ENCODE measurements around the gene MRRF.
"Not testable (repeated sequence)": the region's sequence is repeated elsewhere in the genome, so short reads cannot be mapped to it uniquely, and the experiment has no call there.

DNA sequence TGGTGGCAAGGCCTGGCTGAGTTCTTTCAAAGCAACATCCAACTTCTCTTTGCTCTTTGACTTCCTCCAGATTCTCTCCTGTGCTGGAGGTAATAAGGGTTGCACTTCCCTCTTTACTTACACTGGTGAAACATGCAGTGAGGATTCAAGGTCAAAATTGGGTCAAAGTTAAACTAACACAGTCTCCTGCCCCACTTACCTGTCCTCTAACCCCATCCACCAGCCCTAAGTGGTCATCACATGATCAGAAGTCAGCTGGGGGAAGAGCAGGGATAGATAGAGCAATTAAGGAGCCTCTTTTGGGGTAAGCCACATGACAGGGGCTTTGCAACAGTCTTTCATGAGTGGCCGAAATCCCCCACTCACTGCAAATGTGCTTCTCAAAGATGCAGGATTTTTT is 60.0 kb downstream of the MRRF start:
- TF ChIP-seq, protein P1, sequence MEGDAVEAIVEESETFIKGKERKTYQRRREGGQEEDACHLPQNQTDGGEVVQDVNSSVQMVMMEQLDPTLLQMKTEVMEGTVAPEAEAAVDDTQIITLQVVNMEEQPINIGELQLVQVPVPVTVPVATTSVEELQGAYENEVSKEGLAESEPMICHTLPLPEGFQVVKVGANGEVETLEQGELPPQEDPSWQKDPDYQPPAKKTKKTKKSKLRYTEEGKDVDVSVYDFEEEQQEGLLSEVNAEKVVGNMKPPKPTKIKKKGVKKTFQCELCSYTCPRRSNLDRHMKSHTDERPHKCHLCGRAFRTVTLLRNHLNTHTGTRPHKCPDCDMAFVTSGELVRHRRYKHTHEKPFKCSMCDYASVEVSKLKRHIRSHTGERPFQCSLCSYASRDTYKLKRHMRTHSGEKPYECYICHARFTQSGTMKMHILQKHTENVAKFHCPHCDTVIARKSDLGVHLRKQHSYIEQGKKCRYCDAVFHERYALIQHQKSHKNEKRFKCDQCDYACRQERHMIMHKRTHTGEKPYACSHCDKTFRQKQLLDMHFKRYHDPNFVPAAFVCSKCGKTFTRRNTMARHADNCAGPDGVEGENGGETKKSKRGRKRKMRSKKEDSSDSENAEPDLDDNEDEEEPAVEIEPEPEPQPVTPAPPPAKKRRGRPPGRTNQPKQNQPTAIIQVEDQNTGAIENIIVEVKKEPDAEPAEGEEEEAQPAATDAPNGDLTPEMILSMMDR (IDR thresholded peaks at IDR 0.05), result not testable (repeated sequence)
- TF ChIP-seq POLR2A (IDR thresholded peaks at IDR 0.05), result not testable (repeated sequence)
